ENCODE measurements around the gene WDTC1.

WDTC1 gene

GRCh38 chr1:27301582-27302199 lies 67.3 kb downstream of the WDTC1 start:
- DNase-seq (ENCODE audit: low spot score), result no peak

DNA sequence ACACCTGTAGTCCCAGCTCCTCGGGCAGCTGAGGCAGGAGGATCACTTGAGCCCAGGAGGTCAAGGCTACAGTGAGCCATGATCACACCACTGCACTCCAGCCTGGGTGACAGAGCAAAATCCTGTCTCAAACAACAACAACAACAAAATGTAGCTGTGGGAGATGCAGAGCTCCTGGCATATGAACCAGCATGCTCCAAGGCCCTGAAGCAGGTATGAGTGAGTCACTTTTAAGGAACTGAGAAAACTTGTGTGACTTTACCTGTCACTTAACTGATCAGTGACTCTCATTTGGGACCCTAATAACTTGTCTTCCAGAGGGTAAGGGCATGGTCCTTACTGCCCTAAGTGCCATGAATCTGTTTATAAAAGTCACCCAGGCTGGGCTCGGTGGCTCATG lies 68.2 kb downstream of the WDTC1 start:
- no peak for DNase-seq (ENCODE audit: low spot score)

GRCh38 chr1:27303509-27303908 lies 69.1 kb downstream of the WDTC1 start:
- DNase-seq (ENCODE audit: low spot score), result no peak

- no peak for DNase-seq (ENCODE audit: low spot score)
These were observed 71.6 kb downstream of the WDTC1 start for GRCh38 chr1:27306071-27306470.

- DNase-seq (ENCODE audit: low spot score), result no peak
These were observed 72.7 kb downstream of the WDTC1 start for GRCh38 chr1:27306892-27307761.

- no peak for DNase-seq (ENCODE audit: low spot score)
These were observed 73.6 kb downstream of the WDTC1 start for GRCh38 chr1:27307874-27308598.

GRCh38 chr1:27314169-27314568 lies 79.7 kb downstream of the WDTC1 start:
- no peak for DNase-seq (ENCODE audit: low spot score)

DNA sequence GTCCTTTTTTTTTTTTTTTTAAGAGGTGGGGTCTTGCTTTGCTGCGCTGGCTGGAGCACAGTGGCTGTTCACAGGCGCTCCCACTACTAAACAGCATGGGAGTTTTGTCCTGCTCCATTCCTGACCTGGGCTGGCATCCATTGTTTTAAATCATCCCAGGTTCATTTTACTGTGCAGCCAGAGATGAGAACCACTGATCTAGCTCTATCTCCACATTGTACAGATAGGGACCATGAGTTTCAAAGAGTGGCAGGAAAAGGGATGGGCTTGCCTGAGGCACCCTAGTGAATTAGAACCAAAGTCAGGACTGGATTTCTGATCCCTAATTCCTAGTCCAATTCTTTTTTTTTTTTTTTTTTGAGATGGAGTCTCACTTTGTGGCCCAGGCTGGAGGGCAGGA lies 80.3 kb downstream of the WDTC1 start:
- DNase-seq (ENCODE audit: low spot score), result no peak

GRCh38 chr1:27316860-27317259 lies 82.4 kb downstream of the WDTC1 start:
- DNase-seq (ENCODE audit: low spot score), result no peak

DNA sequence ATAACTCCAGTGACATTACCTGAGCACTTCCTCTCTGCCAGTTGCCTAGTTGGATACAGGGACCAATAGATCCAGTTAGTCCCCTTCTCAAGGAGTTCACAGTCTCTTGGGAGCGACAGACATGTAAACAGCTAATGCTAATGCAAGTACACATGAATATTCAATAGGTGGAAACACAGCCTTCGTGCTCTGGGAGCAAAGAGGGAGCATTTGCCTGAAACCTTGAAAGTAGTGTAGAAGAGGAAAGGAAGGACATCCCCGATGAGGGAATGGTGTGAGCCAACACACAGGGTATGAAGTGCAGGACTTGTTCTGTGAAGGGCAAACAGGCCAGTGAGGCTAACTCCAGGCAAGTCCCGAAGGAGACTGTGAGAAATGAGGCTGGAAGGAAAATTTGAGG lies 83.7 kb downstream of the WDTC1 start:
- DNase-seq (ENCODE audit: low spot score), result no peak

DNA sequence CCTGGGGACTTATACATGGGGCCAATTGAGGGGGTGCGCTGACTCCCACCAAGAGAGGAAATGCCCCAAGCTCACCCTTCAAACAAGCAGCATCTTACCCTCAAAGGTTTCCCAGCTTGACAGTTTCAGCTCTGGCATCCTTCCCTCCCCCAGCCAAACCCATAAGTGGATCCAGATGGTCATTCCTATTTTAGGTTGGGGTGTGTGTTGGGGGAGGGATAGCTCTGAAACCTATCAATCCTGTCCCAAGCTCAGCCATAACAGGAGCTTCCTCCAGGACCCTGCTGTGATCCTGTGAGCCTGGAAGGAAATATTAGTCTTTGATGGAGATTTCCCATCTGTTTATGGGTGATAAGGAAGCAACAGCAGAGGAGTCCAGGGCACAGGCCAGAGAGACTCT lies 84.2 kb downstream of the WDTC1 start:
- no peak for DNase-seq (ENCODE audit: low spot score)

- DNase-seq (ENCODE audit: low spot score), result peak; percentile 97
These were observed 87.6 kb downstream of the WDTC1 start, which contains the start of gene TMEM222 for GRCh38 chr1:27321813-27322568. Gene TMEM222 (plus strand): TSS chr1:27322163. CDS start chr1:27322198, 35 bp downstream.

DNA sequence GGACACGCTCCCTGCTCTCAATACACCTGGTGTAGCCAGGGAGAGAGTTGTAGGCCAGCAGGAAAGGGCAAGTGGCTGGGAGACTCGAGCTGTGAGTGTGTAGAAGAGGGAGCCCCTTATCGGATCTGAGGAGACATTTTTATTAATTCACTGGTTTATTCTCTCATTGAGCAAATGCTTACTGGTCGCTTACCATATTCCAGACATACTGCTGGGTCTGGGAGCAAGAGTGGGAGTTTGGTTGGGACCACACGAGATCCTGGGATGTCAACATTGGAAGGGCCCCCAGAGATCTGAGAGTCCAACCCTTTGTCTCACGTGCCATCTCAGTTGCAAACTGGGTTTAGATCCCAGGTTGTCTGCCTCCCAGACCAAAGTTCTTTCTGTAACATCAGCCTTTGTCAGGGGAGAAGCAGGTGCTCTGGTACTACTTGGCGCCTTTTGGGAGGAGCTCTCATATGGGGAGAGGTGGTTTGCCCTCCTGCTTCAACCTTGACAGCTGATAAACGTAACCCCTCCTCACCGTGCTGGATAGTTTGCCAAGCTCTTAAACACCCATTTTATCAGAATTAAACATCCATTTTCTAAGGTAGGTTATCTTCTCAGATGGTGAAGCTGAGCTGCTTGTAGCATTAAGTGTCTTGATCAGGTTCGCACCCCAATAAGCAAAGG lies 88.3 kb downstream of the WDTC1 start:
- DNase-seq (ENCODE audit: low spot score), result no peak

GRCh38 chr1:27325286-27325685 lies 90.9 kb downstream of the WDTC1 start:
- DNase-seq (ENCODE audit: low spot score), result no peak

GRCh38 chr1:27327964-27328363 lies 93.5 kb downstream of the WDTC1 start:
- no peak for DNase-seq (ENCODE audit: low spot score)

DNA sequence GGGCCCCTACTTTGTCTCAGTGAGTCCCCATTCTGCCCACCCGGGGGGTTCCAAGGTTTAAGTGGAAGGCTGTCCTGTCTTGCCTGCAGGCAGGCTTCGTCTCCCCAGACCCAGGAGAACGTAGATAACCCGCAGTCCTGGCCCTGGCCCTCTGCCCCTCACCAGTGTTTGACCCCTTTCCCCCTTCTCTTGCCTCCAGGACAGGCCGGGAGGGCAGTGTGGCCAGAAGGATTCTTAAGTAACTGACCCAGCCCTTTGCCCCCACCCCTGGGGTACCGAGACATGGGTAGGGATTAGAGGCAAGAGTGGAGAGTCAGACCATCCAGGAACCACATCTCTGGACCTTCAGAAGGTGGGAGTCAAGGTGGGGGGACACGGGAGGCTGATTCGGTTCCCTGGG lies 96.4 kb downstream of the WDTC1 start:
- no peak for DNase-seq (ENCODE audit: low spot score)

GRCh38 chr1:27331426-27331825 lies 97.0 kb downstream of the WDTC1 start:
- DNase-seq (ENCODE audit: low spot score), result no peak

DNA sequence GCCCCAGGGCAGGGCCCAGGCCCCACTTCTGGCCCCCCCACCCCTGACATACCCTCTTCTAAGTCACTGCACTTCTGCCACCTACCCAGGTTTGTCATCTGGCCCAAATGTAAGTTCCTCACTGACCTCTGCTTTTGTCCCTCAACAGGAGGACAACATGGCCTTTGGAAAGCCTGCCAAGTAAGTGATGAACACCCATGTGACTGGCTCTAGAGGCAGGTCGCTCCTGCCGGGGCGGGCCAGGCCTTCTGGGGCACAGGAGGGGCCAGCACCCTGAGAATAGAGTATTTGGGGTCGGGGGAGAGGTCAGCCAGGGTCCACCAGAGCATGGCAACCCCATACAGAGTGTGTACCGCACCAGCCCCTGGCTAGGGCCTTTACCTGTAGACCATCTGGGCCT lies 97.5 kb downstream of the WDTC1 start:
- no peak for DNase-seq (ENCODE audit: low spot score)

DNA sequence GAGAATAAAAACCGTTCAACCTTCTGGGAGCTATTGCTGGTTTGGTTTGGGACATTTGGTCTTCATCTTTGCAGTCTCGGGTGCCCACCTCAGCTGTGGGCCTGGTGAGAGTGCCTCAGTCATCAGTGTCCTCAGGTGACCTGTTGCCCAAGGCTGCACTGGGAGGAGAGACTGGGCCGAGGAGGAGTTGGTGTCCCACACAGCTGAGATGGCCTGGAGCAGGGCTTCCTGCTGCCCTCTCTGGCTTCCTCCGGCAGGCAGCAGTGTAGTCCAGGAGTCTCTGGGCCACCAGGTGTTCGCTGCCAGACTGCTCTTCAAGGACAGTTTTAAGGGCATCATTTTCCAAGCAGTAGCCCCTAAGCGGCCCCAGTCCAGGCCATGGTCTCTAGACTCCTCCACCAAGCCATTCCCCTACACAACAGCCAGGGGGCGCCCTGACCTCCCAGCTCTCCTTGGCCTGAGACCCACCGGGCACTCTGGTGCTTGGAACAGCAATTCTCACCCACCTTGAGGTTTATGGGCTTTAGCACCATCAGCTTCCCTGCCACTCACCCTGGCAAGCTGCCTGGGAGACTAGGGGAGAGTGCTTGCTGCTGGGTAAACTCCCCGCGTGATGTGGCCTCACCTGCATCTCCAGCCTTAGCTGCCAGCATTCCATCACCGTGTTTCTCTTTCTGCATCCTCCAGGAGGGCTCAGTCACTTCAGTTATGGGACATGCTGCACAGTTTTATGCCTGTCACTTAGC lies 98.3 kb downstream of the WDTC1 start:
- DNase-seq (ENCODE audit: low spot score), result peak; percentile 45

DNA sequence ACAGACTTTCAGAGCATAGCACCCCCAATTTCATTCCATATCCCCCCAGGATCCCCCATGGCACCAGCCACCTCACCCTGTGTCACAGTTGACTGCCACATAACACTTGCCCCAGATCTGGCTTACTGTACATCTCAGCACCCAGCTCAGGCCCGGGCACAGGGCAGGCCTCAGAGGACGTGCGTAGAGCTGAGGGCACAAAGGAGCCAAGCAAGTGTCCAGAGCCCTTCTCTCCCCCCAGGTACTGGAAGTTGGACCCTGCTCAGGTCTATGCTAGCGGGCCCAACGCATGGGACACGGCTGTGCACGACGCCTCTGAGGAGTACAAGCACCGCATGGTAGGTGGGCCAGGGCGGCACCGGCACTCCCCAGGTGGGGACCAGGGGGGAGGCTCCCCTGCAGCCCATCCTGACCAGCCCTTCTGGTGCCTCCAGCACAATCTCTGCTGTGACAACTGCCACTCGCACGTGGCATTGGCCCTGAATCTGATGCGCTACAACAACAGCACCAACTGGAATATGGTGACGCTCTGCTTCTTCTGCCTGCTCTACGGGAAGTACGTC lies 99.4 kb downstream of the WDTC1 start:
- DNase-seq (ENCODE audit: low spot score), result no peak

Measured in activated CD4-positive, alpha-beta T cell treated with anti-CD3 and anti-CD28 coated beads, Interleukin-2, Interleukin-4, amounts not matched to agents 100 ng/mL and 50 ng/mL, durations not matched to agents 16 hours and 8 hours (primary cell).